Measurements from ENCODE around the gene DNPH1. TPM values are rescaled to one million over a fixed set of nuclear protein-coding genes. Genes with fewer than 3 reads are reported as not detected.

DNPH1 gene
- polyA plus RNA-seq, 2 of the 4 experiments (the other 2 are of a cell fraction): 63.2 to 82.0 TPM

DNA sequence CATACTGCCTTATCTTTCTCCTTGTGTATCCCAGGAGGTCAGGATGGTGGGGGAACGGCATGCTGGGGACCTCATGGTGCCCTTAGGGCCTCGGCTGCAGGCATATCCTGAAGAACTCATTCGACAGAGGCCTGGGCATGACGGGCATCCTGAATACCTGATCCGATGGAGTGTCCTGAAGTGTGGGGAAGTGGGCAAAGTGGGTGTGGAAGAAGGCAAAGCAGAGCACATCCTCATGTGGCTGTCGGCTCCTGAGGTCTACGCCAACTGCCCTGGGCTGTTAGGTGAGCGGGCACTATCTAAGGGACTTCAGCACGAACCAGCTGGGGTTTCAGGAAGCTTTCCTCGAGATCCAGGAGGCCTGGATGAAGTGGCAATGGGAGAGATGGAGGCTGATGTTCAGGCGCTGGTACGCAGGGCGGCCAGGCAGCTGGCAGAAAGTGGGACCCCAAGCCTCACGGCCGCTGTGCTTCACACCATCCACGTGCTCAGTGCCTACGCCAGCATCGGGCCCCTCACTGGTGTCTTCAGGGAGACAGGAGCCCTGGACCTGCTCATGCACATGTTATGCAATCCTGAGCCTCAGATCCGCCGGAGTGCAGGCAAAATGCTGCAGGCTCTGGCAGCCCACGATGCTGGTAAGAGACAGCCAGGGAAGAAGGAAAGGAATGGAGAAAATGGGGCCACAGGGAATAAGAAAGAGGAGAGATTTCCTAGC, 44.9 kb downstream of the DNPH1 start:
- ChIA-PET POLR2A (no interaction called here), CTCF (interaction anchor here (1.0 kb wide), 1 partner anchor 150 kb away, joined by 4 read pairs; no protein-coding TSS in a partner anchor)
- 90% methylated on average over 14 of the region's 21 CpGs for WGBS (ENCODE audit: missing lambda C conversion rate)
- DNase-seq (ENCODE audit: low read depth in 1 of 2, low spot score in 1 of 2) (no peak), FAIRE-seq (no peak), ATAC-seq (no peak)
- Histone ChIP-seq H3K4me2 (no peak overlapping the region), H3K4me3 (no peak overlapping the region), H3K27ac (no peak overlapping the region), H3K4me1 (peaks cover 13% of the 10 kb centered on the region; the same call in 2 of the 3 replicates), H3K9me3 (no peaks in the 10 kb centered on the region)
- TF ChIP-seq EP300 (IDR thresholded peaks at IDR 0.05) (no peak), KDM1A (IDR thresholded peaks at IDR 0.05; ENCODE audit: low read depth) (no peak), POLR2AphosphoS2 (conservative IDR thresholded peaks at IDR 0.05; ENCODE audit: low read length) (no peak), GATA3 (IDR thresholded peaks at IDR 0.05; ENCODE audit: borderline replicate concordance) (no peak), BHLHE40 (IDR thresholded peaks at IDR 0.05; ENCODE audit: low read depth, low read length) (no peak), SMC3 (IDR thresholded peaks at IDR 0.05) (no peak), SREBF2 (IDR thresholded peaks at IDR 0.05) (no peak), KDM5A (IDR thresholded peaks at IDR 0.05) (no peak)
- TF ChIP-seq, protein P1, sequence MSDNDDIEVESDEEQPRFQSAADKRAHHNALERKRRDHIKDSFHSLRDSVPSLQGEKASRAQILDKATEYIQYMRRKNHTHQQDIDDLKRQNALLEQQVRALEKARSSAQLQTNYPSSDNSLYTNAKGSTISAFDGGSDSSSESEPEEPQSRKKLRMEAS (IDR thresholded peaks at IDR 0.05): no peak

DNA sequence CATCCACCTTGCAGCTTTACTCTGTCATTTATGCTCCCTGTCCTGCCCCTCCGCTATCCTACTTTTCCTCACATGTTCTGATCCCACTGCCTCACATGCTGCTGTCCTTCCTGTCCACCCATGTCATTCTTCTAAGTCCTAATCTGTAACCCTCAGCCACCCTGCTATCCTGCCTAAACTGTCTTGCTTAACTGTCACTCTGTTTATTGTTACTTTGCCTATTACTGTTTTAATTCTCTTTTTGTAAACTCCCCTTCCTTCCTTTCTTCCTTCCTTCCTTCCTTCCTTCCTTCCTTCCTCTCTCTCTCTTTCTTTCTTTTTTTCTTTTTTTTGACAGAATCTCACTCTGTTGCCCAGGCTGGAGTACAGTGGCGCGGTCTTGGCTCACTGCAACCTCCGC, 45.8 kb downstream of the DNPH1 start:
- CTCF ChIA-PET: interaction anchor here (1.0 kb wide), 1 partner anchor 151 kb away, joined by 4 read pairs; no protein-coding TSS in a partner anchor
- no peak for DNase-seq (ENCODE audit: low read depth in 1 of 2, low spot score in 1 of 2)
- POLR2A ChIA-PET: no interaction called here
- no peak for FAIRE-seq
- no peak for ATAC-seq
- Histone ChIP-seq H3K9me3 (no peaks in the 10 kb centered on the region), H3K4me2 (peak overlapping the region; percentile 93; the same call in 2 of the 3 replicates), H3K27ac (no peak overlapping the region), H3K4me3 (no peak overlapping the region), H3K4me1 (peaks cover 13% of the 10 kb centered on the region; the same call in 2 of the 3 replicates)
- 100% methylated on average over 4 of the region's 4 CpGs for WGBS (ENCODE audit: missing lambda C conversion rate)
- TF ChIP-seq CBX8 (IDR thresholded peaks at IDR 0.05): no peak
- TF ChIP-seq, protein P2, sequence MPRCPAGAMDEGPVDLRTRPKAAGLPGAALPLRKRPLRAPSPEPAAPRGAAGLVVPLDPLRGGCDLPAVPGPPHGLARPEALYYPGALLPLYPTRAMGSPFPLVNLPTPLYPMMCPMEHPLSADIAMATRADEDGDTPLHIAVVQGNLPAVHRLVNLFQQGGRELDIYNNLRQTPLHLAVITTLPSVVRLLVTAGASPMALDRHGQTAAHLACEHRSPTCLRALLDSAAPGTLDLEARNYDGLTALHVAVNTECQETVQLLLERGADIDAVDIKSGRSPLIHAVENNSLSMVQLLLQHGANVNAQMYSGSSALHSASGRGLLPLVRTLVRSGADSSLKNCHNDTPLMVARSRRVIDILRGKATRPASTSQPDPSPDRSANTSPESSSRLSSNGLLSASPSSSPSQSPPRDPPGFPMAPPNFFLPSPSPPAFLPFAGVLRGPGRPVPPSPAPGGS (IDR thresholded peaks at IDR 0.05): no peak
- TF ChIP-seq, protein P3, sequence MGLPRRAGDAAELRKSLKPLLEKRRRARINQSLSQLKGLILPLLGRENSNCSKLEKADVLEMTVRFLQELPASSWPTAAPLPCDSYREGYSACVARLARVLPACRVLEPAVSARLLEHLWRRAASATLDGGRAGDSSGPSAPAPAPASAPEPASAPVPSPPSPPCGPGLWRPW (IDR thresholded peaks at IDR 0.05): no peak
- no peak for TF ChIP-seq SMC3 (IDR thresholded peaks at IDR 0.05)
- no peak for TF ChIP-seq MAZ (IDR thresholded peaks at IDR 0.05; ENCODE audit: borderline replicate concordance, low read depth, low read length)
- TF ChIP-seq PHF8 (IDR thresholded peaks at IDR 0.05; ENCODE audit: borderline replicate concordance, low read depth): no peak
- TF ChIP-seq EHF (CRISPR knock-in tag; IDR thresholded peaks at IDR 0.05): no peak

DNA sequence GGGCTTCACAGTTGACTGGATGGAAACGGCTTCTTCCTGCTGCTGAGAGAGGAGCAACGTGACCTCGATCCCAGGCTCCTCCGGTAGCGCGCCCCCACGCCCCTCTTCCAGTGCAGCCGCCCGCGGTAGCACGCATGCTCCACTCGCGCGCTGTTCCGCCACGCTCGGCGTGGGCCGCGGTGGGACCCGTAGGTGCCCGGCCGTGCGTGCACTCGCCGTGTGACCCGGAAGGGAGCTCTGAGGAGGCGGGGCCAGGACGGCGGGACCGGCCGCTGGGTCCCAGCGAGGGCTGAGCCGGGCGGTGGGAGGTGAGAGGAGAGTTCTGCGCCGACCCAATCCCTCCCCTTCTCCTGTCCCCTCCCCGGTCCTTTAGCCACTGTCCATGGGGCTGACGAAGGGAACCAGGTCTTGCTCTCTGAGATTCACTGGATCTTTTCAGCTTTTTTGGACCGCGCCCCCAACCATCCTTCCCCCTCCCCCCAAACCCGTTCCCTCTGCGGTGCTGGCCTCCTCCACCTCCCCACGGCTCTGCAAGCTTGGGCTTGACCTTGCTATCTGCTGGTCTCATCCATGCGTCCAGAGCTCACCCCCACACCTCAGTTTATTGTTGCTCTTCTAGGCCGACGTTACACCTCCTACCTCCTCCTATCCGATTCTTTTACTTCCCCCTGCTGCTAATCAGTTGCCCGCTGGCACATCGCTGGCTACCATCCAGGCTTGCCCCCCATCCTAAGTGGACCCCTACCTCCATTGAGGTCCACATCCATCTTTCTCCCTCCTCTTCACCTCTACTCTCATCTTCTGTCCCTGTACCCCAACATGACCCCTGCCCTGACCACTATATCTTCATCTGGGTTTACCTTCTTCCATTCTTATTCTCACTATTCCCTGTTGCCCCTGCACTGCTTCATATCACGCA, 47.1 kb downstream of the DNPH1 start, which contains the start of gene CUL9:
Gene CUL9, plus strand, starts transcription at position 255 of the 919 bp plus-strand sequence. CDS start 2,115 bp downstream, outside the sequence.
- H3K4me1 ChIP-seq: peaks cover 13% of the 10 kb centered on the region; the same call in 2 of the 3 replicates
- 4% methylated on average over 25 of the region's 51 CpGs for WGBS (ENCODE audit: missing lambda C conversion rate)
- no peak for FAIRE-seq
- H3K9me3 ChIP-seq: no peaks in the 10 kb centered on the region
- ATAC-seq: peak; percentile 94 to 95
- peak within 1 kb of the TSS; percentile 93 for H3K4me2 ChIP-seq
- peak; percentile 44 to 66 for DNase-seq (ENCODE audit: low read depth in 1 of 2, low spot score in 1 of 2)
- peak within 1 kb of the TSS; percentile 77 for H3K4me3 ChIP-seq
- ChIA-PET CTCF (interaction anchor here (3.5 kb wide), 1 partner anchor 11 kb away, joined by 12 read pairs; the partner anchor contains the start of gene SRF), POLR2A (interaction anchor here (0.6 kb wide), 2 partner anchors 10 to 219 kb away, joined by 3 to 4 read pairs; no protein-coding TSS in a partner anchor)
- H3K27ac ChIP-seq: peak within 1 kb of the TSS; percentile 84 to 97
- TF ChIP-seq GATA3 (IDR thresholded peaks at IDR 0.05; ENCODE audit: borderline replicate concordance) (0 out of 2 replicates have a peak, but pooled peaks have one; percentile 10), PHF8 (IDR thresholded peaks at IDR 0.05; ENCODE audit: borderline replicate concordance, low read depth) (peak; percentile 49; the same call in 1 of the 2 replicates), POLR2A (IDR thresholded peaks at IDR 0.05; ENCODE audit: low read length) (peak; percentile 63), JUN (IDR thresholded peaks at IDR 0.05) (peak; percentile 32 to 76; a peak in 3 of 5 replicates), TP53 (CRISPR knock-in tag; IDR thresholded peaks at IDR 0.05) (peak; percentile 72; the same call in 1 of the 2 replicates), EP300 (IDR thresholded peaks at IDR 0.05) (no peak), MYC (IDR thresholded peaks at IDR 0.05; ENCODE audit: borderline replicate concordance, low read length) (0 out of 2 replicates have a peak, but pooled peaks have one; percentile 39), FOSL2 (IDR thresholded peaks at IDR 0.05) (no peak), FOSL2 (CRISPR knock-in tag; IDR thresholded peaks at IDR 0.05) (no peak)
- TF ChIP-seq, protein P1 (IDR thresholded peaks at IDR 0.05): peak; percentile 86
- TF ChIP-seq, protein P2 (IDR thresholded peaks at IDR 0.05): peak; percentile 36; the same call in 1 of the 3 replicates
- TF ChIP-seq, protein P4, sequence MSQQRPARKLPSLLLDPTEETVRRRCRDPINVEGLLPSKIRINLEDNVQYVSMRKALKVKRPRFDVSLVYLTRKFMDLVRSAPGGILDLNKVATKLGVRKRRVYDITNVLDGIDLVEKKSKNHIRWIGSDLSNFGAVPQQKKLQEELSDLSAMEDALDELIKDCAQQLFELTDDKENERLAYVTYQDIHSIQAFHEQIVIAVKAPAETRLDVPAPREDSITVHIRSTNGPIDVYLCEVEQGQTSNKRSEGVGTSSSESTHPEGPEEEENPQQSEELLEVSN (IDR thresholded peaks at IDR 0.05; ENCODE audit: borderline replicate concordance, low read depth): peak; percentile 32; the same call in 1 of the 2 replicates
- TF ChIP-seq, protein P5, sequence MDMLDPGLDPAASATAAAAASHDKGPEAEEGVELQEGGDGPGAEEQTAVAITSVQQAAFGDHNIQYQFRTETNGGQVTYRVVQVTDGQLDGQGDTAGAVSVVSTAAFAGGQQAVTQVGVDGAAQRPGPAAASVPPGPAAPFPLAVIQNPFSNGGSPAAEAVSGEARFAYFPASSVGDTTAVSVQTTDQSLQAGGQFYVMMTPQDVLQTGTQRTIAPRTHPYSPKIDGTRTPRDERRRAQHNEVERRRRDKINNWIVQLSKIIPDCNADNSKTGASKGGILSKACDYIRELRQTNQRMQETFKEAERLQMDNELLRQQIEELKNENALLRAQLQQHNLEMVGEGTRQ (IDR thresholded peaks at IDR 0.05): peak; percentile 8; the same call in 1 of the 2 replicates
